NK-92 (cell line): ENCODE measurements around the gene IRAG1.

Source experiments
- DNase-seq: peaks from one replicate; lab custom pipeline; 2025; ENCODE audit not compliant: unreplicated experiment; lab: John Stamatoyannopoulos, UW

IRAG1 gene

GRCh38 chr11:10646005-10646404, 47.5 kb downstream of the IRAG1 start:
- no peak for DNase-seq

DNA sequence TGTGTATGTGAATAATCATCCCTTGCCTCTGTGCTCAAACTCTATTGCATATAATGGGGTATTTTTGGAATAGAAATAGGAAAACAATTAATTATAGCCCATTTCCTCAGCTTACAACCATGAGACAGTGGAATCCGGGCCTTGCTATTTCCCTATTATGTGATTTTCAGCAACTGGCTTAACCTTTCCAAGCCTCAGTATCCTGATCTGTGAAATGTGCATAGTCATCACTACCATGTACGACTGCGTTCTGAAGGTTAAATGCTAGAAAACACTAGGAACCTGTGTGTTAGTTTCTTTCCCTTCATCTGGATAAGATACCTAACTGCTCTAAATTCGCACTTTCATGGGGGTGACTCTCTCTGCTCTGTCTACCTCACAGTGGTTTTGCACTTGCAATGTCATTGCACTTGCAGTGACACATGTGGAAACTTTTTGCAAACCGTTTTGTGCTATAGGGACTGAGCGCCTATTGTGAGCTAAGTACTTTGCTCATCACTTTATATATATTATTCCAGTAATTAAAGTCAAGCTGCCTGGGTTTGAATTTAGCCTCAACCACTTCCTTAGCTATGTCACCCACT, 48.3 kb downstream of the IRAG1 start:
- DNase-seq: no peak
